T-cell (primary cell): ENCODE results near the gene EBF4. TPM values are rescaled to one million over a fixed set of nuclear protein-coding genes. Genes with fewer than 3 reads are reported as not detected.

Experiments
- ATAC-seq, 4 experiments: fragments of 200-7000 bp in 3 of 4; fragments of 150-1000 bp in 1 of 4; cut with Tn5 transposase; replicated peaks in 1 of 4; 1 replicate in 3 of 4; 2 replicates in 1 of 4; pipeline ENCODE4 v1.10.0; 2021; ENCODE audit warnings: moderate library complexity in 3 of 4, mild to moderate bottlenecking in 2 of 4, moderate number of reproducible peaks in 1 of 4
- CTCF ChIA-PET, 2 donors: fragments of 300-600 bp; sonication (Branson Sonifier 250); formaldehyde crosslinking; loops; one replicate each; lab custom pipeline; 2022; ENCODE audit warnings: antibody characterized with exemption in 2 of 2; lab: Charles Lee
- POLR2A ChIA-PET, 2 donors: fragments of 300-600 bp; sonication (Branson Sonifier 250); formaldehyde crosslinking; loops; one replicate each; lab custom pipeline; 2022; ENCODE audit warnings: antibody characterized with exemption in 2 of 2; lab: Charles Lee
- DNase-seq, 35 experiments: peaks; one replicate each; pipeline versions ENCODE4 v3.0.0 to v3.0.0-alpha.2; 2013 to 2023
- H3K27ac ChIP-seq: one replicate; pipeline ENCODE4 v1.5.1; 2013; ENCODE audit warnings: low read length
- H3K27me3 ChIP-seq, 2 experiments: replicated peaks in 1 of 2; 1 replicate in 1 of 2; 2 replicates in 1 of 2; pipeline versions ENCODE4 v1.6.1 to v1.7.0; 2013; ENCODE audit warnings: low read length in 1 of 2, mixed read lengths in 1 of 2; ENCODE audit not compliant: control insufficient read depth in 2 of 2, insufficient read depth in 2 of 2; ENCODE audit errors: extremely low read depth in 1 of 2
- H3K36me3 ChIP-seq, 2 donors: 1 replicate in 1 of 2; 2 replicates in 1 of 2; pipeline versions ENCODE4 v1.6.1 to v1.7.0; 2013; ENCODE audit warnings: low read length in 1 of 2; ENCODE audit not compliant: control insufficient read depth in 2 of 2, insufficient read depth in 1 of 2; ENCODE audit errors: extremely low read depth in 1 of 2
- H3K4me1 ChIP-seq, 2 experiments: 1 replicate in 1 of 2; 2 replicates in 1 of 2; pipeline versions ENCODE4 v1.6.1 to v1.7.0; 2013; ENCODE audit warnings: low read length in 2 of 2, mixed read lengths in 1 of 2; ENCODE audit not compliant: insufficient read depth in 2 of 2, control insufficient read depth in 1 of 2; ENCODE audit errors: extremely low read depth in 1 of 2
- H3K4me3 ChIP-seq, 2 donors: 1 replicate in 1 of 2; 2 replicates in 1 of 2; pipeline versions ENCODE4 v1.5.1 to v1.7.0; 2013; ENCODE audit warnings: mild to moderate bottlenecking in 2 of 2, low read length in 1 of 2, moderate library complexity in 1 of 2; ENCODE audit not compliant: control insufficient read depth in 1 of 2; ENCODE audit errors: extremely low read depth in 1 of 2
- H3K9me3 ChIP-seq: 2 replicates; pipeline ENCODE4 v1.7.0; 2013
- H3K27ac Mint-ChIP-seq, 2 donors: one replicate each; pipeline ENCODE4 v1.8.0; 2020 to 2021; ENCODE audit warnings: mild to moderate bottlenecking in 2 of 2, mixed read lengths in 2 of 2
- H3K27me3 Mint-ChIP-seq, 2 donors: one replicate each; pipeline ENCODE4 v1.8.0; 2021 to 2022; ENCODE audit warnings: mixed read lengths in 2 of 2
- H3K36me3 Mint-ChIP-seq: one replicate; pipeline ENCODE4 v1.8.0; 2021; ENCODE audit warnings: mixed read lengths
- H3K4me1 Mint-ChIP-seq, 3 donors: one replicate each; pipeline ENCODE4 v1.8.0; 2020 to 2022; ENCODE audit warnings: mixed read lengths in 3 of 3, mild to moderate bottlenecking in 1 of 3
- H3K4me3 Mint-ChIP-seq, 3 donors: one replicate each; pipeline ENCODE4 v1.8.0; 2020 to 2022; ENCODE audit warnings: mild to moderate bottlenecking in 3 of 3, mixed read lengths in 3 of 3, moderate library complexity in 3 of 3
- H3K9me3 Mint-ChIP-seq, 3 donors: one replicate each; pipeline ENCODE4 v1.8.0; 2020 to 2022; ENCODE audit warnings: mixed read lengths in 3 of 3
- WGBS: methylation state at CpG from one replicate; pipeline ENCODE4 v1.1.5; 2013; ENCODE audit warnings: missing lambda C conversion rate; ENCODE audit not compliant: insufficient coverage; 5-methylcytosine and 5-hydroxymethylcytosine counted together
- total RNA-seq, 35 experiments: library from RNA in 6 of 35; stranded (reverse) in 6 of 35; fragments of 120-200 nt in 1 of 35; gene quantifications; one replicate each; pipeline versions ENCODE4 v1.2.1 to v1.2.4 and lab custom pipeline; 2013 to 2026

Gene EBF4
- total RNA-seq, 5 donors from 2014 or later (not counting 1 experiment from before 2014, with no cell fraction given) = 4.2 to 10.5 (median 6.8) TPM

DNA sequence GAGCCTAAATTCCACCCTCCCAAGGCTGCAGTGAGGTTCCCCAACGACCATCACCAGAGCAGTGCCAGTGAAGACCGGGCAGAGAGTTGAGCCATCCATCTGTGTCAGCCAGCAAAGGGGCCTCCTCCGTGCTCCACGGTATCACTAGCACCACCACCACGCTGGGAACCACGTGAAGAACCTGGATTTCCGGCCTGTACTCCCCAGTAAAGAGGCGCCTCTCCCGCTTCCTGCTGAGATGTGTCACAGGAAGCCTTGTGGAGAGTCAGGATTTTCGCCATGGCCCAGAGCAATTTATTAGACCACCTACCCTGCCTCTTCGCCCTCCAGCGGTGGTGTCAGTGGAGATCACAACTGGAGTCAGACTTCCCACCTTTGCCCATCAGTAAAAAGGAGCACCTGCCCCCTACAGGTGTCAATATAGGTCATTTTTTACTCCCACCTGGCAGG lies 79.1 kb downstream of the EBF4 start:
- Histone ChIP-seq H3K27me3 (peaks cover 0 to 35% of the 10 kb centered on the region in 2 experiments), H3K9me3 (no peaks in the 10 kb centered on the region), H3K36me3 (no peaks in the 10 kb centered on the region), H3K4me3 (no peak overlapping the region), H3K27ac (no peak overlapping the region), H3K4me1 (peaks cover 0 to 7% of the 10 kb centered on the region in 2 experiments)
- H3K27ac Mint-ChIP-seq = no peak overlapping the region
- no peak overlapping the region for H3K4me3 Mint-ChIP-seq
- POLR2A ChIA-PET = no interaction called here
- no peak for ATAC-seq
- no peak for DNase-seq
- peaks cover 5 to 7% (median 5%) of the 10 kb centered on the region in 3 donors for H3K4me1 Mint-ChIP-seq
- H3K36me3 Mint-ChIP-seq = no peaks in the 10 kb centered on the region
- WGBS = 37% methylated on average over 3 of the region's 12 CpGs
- H3K27me3 Mint-ChIP-seq = peaks cover 7 to 37% of the 10 kb centered on the region in 2 donors
- CTCF ChIA-PET = no interaction called here
- H3K9me3 Mint-ChIP-seq = no peaks in the 10 kb centered on the region

DNA sequence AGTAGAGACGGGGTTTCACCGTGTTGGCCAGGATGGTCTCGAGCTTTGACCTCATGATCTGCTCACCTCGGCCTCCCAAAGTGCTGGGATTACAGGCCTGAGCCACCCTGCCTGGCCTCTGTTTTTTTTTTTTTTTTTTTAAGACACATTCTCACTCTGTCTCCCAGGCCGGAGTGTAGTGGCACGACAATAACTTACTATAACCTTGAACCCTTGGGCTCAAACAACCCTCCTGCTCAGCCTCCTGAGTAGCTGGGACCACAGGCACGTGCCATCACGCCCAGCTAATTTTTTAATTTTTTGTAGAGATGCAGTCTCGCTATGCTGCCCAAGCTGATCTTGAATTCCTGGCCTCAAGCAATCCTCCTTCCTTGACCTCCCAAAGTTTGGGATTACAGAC lies 81.2 kb downstream of the EBF4 start:
- WGBS = 100% methylated on average over 2 of the region's 9 CpGs
- CTCF ChIA-PET = no interaction called here
- Histone ChIP-seq H3K36me3 (no peaks in the 10 kb centered on the region), H3K27me3 (peaks cover 0 to 18% of the 10 kb centered on the region in 2 experiments), H3K9me3 (no peaks in the 10 kb centered on the region), H3K4me3 (no peak overlapping the region), H3K27ac (no peak overlapping the region), H3K4me1 (peaks cover 0 to 7% of the 10 kb centered on the region in 2 experiments)
- no peak for DNase-seq
- no peak overlapping the region for H3K27ac Mint-ChIP-seq
- no peak for ATAC-seq
- peaks cover 10 to 20% of the 10 kb centered on the region in 2 donors for H3K27me3 Mint-ChIP-seq
- no peak overlapping the region for H3K4me3 Mint-ChIP-seq
- peaks cover 5 to 7% (median 5%) of the 10 kb centered on the region in 3 donors for H3K4me1 Mint-ChIP-seq
- H3K36me3 Mint-ChIP-seq = no peaks in the 10 kb centered on the region
- POLR2A ChIA-PET = no interaction called here
- no peaks in the 10 kb centered on the region for H3K9me3 Mint-ChIP-seq

DNA sequence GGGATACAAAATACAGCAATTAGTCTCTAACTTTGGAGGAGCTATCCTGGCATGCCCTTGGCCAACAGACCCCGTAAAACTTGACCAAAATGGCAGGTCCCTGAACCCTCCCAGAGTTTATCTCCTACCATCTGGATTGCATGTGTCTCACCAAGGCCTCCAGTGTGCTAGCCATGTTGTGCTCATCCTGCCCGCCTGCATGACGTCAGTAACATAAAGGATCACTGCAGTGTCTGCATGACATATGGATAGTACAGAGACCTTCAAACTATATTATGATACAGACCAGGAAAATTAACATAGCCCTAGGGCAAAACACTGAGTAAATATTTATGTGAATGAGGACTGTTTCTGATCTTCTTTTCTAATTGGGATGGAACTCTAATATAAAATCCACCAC lies 82.6 kb downstream of the EBF4 start:
- Mint-ChIP-seq H3K36me3 (no peaks in the 10 kb centered on the region), H3K4me3 (no peak overlapping the region), H3K9me3 (no peaks in the 10 kb centered on the region), H3K27me3 (peaks cover 14 to 15% of the 10 kb centered on the region in 2 donors), H3K4me1 (peaks cover 5 to 7% (median 5%) of the 10 kb centered on the region in 3 donors), H3K27ac (no peak overlapping the region)
- ChIA-PET CTCF (interaction anchor here in 1 of 2 donors (1.0 kb wide), 1 partner anchor 13 kb away, joined by 3 read pairs; no protein-coding TSS in a partner anchor), POLR2A (no interaction called here)
- Histone ChIP-seq H3K27me3 (peaks cover 0 to 8% of the 10 kb centered on the region in 2 experiments), H3K9me3 (no peaks in the 10 kb centered on the region), H3K4me3 (no peak overlapping the region), H3K27ac (no peak overlapping the region), H3K36me3 (no peaks in the 10 kb centered on the region), H3K4me1 (peaks cover 0 to 7% of the 10 kb centered on the region in 2 experiments)
- no peak for DNase-seq
- 100% methylated on average over 1 of the region's 3 CpGs for WGBS
- no peak for ATAC-seq

DNA sequence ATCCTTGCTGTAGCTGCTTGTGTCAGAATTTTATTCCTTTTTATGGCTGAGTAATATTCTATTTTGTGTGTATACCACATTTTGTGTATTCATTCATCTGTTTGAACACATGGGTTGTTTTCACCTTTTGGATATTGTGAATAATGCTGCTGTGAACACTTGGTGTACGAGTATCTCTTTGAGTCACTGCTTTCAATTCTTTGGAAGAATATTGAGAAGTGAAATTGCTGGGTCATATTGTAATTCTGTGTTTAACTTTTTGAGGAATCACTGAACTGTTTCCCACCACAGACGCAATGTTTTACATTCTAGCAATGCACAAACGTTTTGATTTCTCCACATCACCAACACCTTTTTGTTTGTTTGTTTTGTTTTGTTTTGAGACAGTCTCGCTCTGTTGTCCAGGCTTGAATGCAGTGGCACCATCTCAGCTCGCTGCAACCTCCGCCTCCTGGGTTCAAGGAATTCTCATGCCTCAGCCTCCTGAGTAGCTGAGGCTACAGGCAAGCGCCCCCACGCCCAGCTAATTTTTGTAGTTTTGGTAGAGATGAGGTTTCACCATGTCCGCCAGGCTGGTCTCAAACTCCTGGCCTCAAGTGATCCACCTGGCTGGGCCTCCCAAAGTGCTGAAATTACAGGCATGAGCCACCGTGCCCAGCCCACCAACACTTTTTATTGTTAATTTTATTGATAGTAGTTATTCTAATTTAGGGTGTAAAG lies 86.2 kb downstream of the EBF4 start:
- WGBS = 90% methylated on average over 3 of the region's 10 CpGs
- Mint-ChIP-seq H3K4me1 (no peaks in the 10 kb centered on the region), H3K27me3 (peaks cover 21 to 24% of the 10 kb centered on the region in 2 donors), H3K9me3 (no peaks in the 10 kb centered on the region), H3K27ac (no peak overlapping the region), H3K4me3 (no peak overlapping the region), H3K36me3 (no peaks in the 10 kb centered on the region)
- no peak overlapping the region for H3K4me3 ChIP-seq
- peaks cover 0 to 6% of the 10 kb centered on the region in 2 experiments for H3K27me3 ChIP-seq
- no peaks in the 10 kb centered on the region for H3K36me3 ChIP-seq
- ChIA-PET POLR2A (no interaction called here), CTCF (no interaction called here)
- DNase-seq = no peak
- no peak for ATAC-seq
- no peak overlapping the region for H3K27ac ChIP-seq
- H3K9me3 ChIP-seq = no peaks in the 10 kb centered on the region
- no peaks in the 10 kb centered on the region for H3K4me1 ChIP-seq

- CTCF ChIA-PET = no interaction called here
- POLR2A ChIA-PET = no interaction called here
- Histone ChIP-seq H3K36me3 (no peaks in the 10 kb centered on the region), H3K9me3 (no peaks in the 10 kb centered on the region), H3K4me1 (no peaks in the 10 kb centered on the region), H3K27me3 (peaks cover 0 to 4% of the 10 kb centered on the region in 2 experiments), H3K4me3 (no peak overlapping the region), H3K27ac (no peak overlapping the region)
- no peaks in the 10 kb centered on the region for H3K4me1 Mint-ChIP-seq
- H3K27me3 Mint-ChIP-seq = peaks cover 15 to 24% of the 10 kb centered on the region in 2 donors
- H3K36me3 Mint-ChIP-seq = no peaks in the 10 kb centered on the region
- no peak overlapping the region for H3K4me3 Mint-ChIP-seq
- H3K27ac Mint-ChIP-seq = no peak overlapping the region
- ATAC-seq (no peak), DNase-seq (no peak)
- 46% methylated on average over 2 of the region's 3 CpGs for WGBS
- H3K9me3 Mint-ChIP-seq = no peaks in the 10 kb centered on the region
Measured at GRCh38 chr20:2780948-2781347, 88.4 kb downstream of the EBF4 start.

DNA sequence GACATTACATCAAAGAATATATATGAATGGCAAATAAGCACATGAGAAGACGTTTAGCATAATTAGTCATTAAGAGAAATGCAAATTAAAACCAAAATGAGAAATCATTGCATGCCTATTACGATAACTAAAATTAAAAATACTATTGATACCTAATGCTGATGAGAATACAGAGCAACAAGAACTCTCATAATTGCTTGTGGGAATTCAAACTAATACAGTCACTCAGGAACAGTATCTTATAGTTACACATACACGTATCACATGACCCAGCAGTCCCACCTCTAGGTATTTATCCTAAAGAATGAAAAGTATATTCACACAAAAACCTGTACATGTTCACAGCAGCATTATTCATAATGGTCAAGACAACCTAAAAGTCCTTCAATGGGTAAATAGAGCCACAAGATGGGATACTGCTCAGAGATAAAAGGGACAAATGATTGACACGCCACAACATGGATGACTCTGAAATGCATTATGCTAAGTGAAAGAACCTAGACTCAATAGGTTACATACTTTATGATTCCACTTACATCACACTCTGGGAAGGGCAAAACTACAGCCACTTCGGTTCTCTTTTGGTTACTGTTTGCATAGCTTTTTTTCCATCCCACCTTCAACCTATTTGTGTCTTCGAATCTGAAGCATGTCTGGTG lies 91.5 kb downstream of the EBF4 start:
- Histone ChIP-seq H3K9me3 (no peaks in the 10 kb centered on the region), H3K4me1 (no peaks in the 10 kb centered on the region), H3K4me3 (no peak overlapping the region), H3K27me3 (peaks cover 0 to 10% of the 10 kb centered on the region in 2 experiments), H3K27ac (no peak overlapping the region), H3K36me3 (no peaks in the 10 kb centered on the region)
- Mint-ChIP-seq H3K4me1 (no peaks in the 10 kb centered on the region), H3K27ac (no peak overlapping the region), H3K27me3 (peaks cover 14 to 26% of the 10 kb centered on the region in 2 donors), H3K9me3 (no peaks in the 10 kb centered on the region), H3K36me3 (no peaks in the 10 kb centered on the region), H3K4me3 (no peak overlapping the region)
- CTCF ChIA-PET = no interaction called here
- 53% methylated on average over 2 of the region's 6 CpGs for WGBS
- DNase-seq = no peak
- ATAC-seq = no peak
- POLR2A ChIA-PET = no interaction called here
